GM18519 (cell line): Measurements from ENCODE around the gene SEC23B.
"Not testable (repeated sequence)": the region's sequence is repeated elsewhere in the genome, so short reads cannot be mapped to it uniquely, and the experiment has no call there.

Experiments used
- ATAC-seq: cut with Tn5 transposase; IDR thresholded peaks from one replicate; pipeline ENCODE4 v1.9.1; 2021; ENCODE audit warnings: mild to moderate bottlenecking, moderate library complexity; ENCODE audit not compliant: unreplicated experiment, low FRiP score

The SEC23B gene

GRCh38 chr20:18523066-18523465 lies 15.3 kb downstream of the SEC23B start:
- no peak for ATAC-seq

- ATAC-seq = no peak
Observed at GRCh38 chr20:18524646-18525045, 16.9 kb downstream of the SEC23B start.

GRCh38 chr20:18526761-18527160 lies 19.0 kb downstream of the SEC23B start:
- not testable (repeated sequence) for ATAC-seq

- ATAC-seq = no peak
Observed at GRCh38 chr20:18527339-18527738, 19.6 kb downstream of the SEC23B start.

GRCh38 chr20:18527836-18528235 lies 20.1 kb downstream of the SEC23B start:
- ATAC-seq = no peak

GRCh38 chr20:18529041-18529440 lies 21.3 kb downstream of the SEC23B start:
- ATAC-seq = no peak

- ATAC-seq = no peak
Observed at GRCh38 chr20:18532626-18533025, 24.9 kb downstream of the SEC23B start.

GRCh38 chr20:18533491-18533890 lies 25.8 kb downstream of the SEC23B start:
- ATAC-seq = no peak

GRCh38 chr20:18533978-18534644 lies 26.4 kb downstream of the SEC23B start:
- ATAC-seq = no peak

GRCh38 chr20:18537651-18538050 lies 29.9 kb downstream of the SEC23B start:
- ATAC-seq = no peak

GRCh38 chr20:18541741-18542140 lies 34.0 kb downstream of the SEC23B start:
- no peak for ATAC-seq

- no peak for ATAC-seq
Observed at GRCh38 chr20:18543216-18543615, 35.5 kb downstream of the SEC23B start.

- ATAC-seq = no peak
Observed at GRCh38 chr20:18543932-18544331, 36.2 kb downstream of the SEC23B start.

- no peak for ATAC-seq
Observed at GRCh38 chr20:18545566-18545965, 37.8 kb downstream of the SEC23B start.

GRCh38 chr20:18548465-18548864 lies 40.7 kb downstream of the SEC23B start:
- ATAC-seq = no peak

- ATAC-seq = no peak
Observed at GRCh38 chr20:18553746-18554145, 46.0 kb downstream of the SEC23B start.

- ATAC-seq = peak; percentile 97
Observed at GRCh38 chr20:18566892-18567738, 59.4 kb downstream of the SEC23B start, which contains the start of gene SMIM26. Gene SMIM26, plus strand, starts transcription at chr20:18567432. Its CDS starts 47 bp downstream, at chr20:18567479.

- ATAC-seq = no peak
Observed at GRCh38 chr20:18567739-18568091, 60.0 kb downstream of the SEC23B start.

- ATAC-seq = no peak
Observed at GRCh38 chr20:18571009-18571408, 63.3 kb downstream of the SEC23B start.

- ATAC-seq = no peak
Observed at GRCh38 chr20:18571578-18571977, 63.8 kb downstream of the SEC23B start.

GRCh38 chr20:18577942-18578341 lies 70.2 kb downstream of the SEC23B start:
- ATAC-seq = no peak

GRCh38 chr20:18578581-18578980 lies 70.8 kb downstream of the SEC23B start:
- no peak for ATAC-seq
